HG03457 (cell line): Measurements from ENCODE around the gene WDR54.
A peak's percentile ranks its signal among the peaks of the same experiment; 100 is the strongest.

ENCODE experiments used
- ATAC-seq: cut with Tn5 transposase; IDR thresholded peaks from one replicate; pipeline ENCODE4 v1.9.1; 2021; ENCODE audit warnings: moderate number of reproducible peaks; ENCODE audit not compliant: unreplicated experiment

Gene WDR54, protein sequence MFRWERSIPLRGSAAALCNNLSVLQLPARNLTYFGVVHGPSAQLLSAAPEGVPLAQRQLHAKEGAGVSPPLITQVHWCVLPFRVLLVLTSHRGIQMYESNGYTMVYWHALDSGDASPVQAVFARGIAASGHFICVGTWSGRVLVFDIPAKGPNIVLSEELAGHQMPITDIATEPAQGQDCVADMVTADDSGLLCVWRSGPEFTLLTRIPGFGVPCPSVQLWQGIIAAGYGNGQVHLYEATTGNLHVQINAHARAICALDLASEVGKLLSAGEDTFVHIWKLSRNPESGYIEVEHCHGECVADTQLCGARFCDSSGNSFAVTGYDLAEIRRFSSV

GRCh38 chr2:74421221-74421870, at the start of gene WDR54, which contains the start of gene C2orf81:
TSS of gene WDR54 (plus strand) at chr2:74421730. CDS start at chr2:74422154, 424 bp downstream.
TSS of gene C2orf81 (minus strand) at chr2:74421619. CDS start at chr2:74421560, 59 bp downstream.
- ATAC-seq, result peak; percentile 80

DNA sequence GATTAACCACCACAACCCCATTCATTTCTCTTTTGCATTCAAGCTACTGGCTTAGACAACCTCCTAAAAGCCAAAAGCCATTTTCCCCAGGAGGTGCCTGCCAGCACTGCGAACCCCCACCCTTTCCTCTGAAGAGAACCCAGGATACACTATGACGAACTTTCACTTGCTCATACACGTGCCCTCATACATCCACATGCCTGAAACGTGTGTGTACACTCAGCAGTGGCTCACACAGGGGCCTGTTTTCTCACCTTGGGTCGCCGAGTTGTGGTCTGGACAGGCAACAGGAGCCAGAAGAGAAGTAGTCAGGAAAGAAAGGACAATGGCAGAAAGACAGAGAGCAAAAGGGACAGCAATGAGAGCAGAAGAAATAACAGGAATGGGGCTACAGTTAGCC, 48.9 kb upstream of the WDR54 start:
- no peak for ATAC-seq

DNA sequence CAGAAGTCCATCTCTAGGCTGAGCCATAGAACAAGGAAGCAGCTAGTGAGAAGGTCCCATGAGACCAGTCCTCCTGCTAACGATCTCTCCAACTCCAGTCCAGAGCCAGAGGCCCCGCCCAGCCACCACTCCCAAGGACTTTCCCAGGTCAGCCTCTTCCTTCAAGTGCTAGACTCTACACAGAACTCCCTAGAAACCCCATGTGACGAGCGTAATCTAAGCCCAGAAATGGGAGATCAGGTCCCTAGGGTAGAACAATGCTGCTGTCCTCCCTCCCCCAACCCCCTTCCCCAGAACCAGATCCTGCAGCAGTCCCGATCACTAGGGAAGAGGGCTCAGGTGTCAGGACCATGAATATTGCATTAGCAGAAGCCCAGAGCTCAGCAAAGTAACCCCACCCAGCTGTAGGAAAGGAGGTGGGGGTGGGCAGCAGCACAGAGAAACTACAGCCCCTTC, 48.3 kb upstream of the WDR54 start:
- no peak for ATAC-seq

DNA sequence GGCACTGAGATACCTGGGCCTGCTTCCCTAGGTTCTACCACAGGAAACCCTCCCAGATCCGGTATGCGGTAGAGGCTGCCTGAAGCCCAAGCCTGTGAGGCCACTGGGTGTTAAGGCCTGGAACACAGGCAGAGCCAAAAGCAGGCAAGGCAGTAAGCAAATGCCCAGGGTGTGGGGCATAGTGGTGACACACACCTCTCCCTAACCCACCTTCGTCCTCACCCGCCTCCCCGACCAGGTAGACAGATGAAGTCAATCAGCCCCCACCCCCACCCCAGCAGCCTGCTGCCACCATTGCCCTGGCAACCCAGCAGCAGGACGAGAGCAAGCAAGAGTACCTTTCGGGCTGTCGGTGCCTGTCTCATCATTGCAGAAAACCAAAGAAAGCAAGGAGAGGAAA, 47.5 kb upstream of the WDR54 start:
- ATAC-seq, result no peak

DNA sequence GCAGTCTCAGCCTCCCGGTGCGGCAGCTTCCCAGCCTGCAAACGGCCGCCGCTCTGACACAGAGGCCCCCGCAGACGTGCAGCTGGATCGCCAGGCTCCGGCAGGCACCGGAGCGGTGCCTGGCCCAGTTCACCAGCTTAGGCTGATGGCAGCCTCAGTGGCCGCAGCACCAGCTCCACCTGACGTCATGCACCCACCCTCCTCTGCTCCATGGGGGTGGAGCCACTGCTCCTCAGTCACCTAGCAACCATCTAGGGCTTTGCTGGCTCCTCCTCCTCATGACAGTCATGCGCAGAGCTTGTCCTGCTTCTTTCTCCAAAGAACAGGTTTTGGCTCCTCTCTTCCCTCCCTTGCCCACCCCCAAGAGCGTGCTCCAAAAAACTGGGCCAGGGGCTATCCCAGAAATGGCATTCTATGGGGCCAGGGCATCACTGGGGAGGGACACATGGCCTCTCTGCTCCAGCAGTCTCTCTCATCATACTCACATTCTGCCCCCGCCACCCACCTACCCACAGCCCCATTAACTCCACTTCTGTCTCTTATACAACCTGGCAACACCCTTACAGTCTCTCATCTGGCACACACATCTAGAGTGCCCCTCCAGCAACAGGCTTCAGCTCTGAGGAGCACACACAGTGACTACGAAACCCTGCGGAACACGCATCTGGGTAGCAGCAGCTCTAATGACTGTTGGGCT, 46.9 kb upstream of the WDR54 start:
- no peak for ATAC-seq

GRCh38 chr2:74375838-74376237, 45.7 kb upstream of the WDR54 start:
- no peak for ATAC-seq

- no peak for ATAC-seq
Measured at GRCh38 chr2:74378007-74378406, 43.5 kb upstream of the WDR54 start.

GRCh38 chr2:74379851-74380789, 41.4 kb upstream of the WDR54 start, which contains the start of gene DCTN1:
TSS of gene DCTN1 (minus strand) at chr2:74380311. CDS start at chr2:74380037, 274 bp downstream.
- ATAC-seq, result no peak

- ATAC-seq, result no peak
Measured at GRCh38 chr2:74381751-74382150, 39.8 kb upstream of the WDR54 start.

DNA sequence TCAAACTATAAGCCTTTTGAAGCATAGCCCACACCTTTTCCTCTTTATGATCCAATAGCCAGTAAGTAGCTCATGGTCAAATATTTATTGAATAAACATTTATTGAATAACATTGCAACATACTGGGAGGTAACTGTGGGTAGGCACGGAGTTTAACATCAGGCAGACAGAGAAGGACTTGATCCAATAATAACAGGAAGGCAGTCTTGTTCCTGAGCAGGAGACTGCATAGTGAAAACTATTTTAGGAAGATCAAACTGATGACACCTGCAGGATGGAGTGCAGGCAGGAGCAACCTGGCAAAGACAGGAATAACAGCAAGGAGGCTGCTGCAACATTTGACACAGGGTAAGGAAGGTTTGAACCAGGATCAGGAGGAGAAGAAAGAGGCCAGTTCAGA, 38.3 kb upstream of the WDR54 start:
- no peak for ATAC-seq

DNA sequence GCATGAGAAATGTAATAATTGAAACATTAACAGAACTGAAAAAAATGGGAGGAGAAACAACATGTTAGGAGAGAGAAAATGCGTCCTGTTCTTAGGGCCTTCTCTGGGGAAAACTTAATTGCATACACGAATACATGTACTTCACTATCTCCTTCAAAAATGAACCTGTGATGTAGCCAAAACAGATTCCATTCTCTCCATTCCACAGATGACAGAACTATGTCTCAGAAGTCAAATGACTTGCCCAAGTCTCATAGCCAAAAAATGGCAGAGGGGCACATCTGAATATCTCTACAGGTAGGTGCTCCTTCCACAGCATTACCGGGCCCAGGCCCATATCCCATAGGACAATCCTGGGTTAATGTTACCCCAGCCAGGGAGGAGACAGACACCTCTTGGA, 37.5 kb upstream of the WDR54 start:
- ATAC-seq, result no peak

- no peak for ATAC-seq
Measured at GRCh38 chr2:74385396-74385795, 36.1 kb upstream of the WDR54 start.

GRCh38 chr2:74387346-74387745, 34.2 kb upstream of the WDR54 start:
- no peak for ATAC-seq

- no peak for ATAC-seq
Measured at GRCh38 chr2:74390606-74391005, 30.9 kb upstream of the WDR54 start.

- no peak for ATAC-seq
Measured at GRCh38 chr2:74391209-74391579, 30.3 kb upstream of the WDR54 start.

- ATAC-seq, result no peak
Measured at GRCh38 chr2:74391580-74392448, 29.7 kb upstream of the WDR54 start.

DNA sequence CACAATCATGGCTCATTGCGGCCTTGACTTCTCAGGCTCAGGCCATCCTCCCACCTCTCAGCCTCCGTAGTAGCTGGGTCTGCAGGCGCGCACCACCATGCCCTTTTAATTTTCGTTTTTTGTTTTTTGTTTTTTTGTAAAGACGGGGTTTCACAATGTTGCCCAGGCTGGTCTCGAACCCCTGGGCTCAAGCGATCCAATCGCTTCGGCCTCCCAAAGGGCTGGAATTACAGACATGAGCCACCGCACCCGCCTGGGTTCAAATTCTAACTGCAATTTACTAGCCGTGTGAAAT, 29.1 kb upstream of the WDR54 start:
- ATAC-seq, result no peak

- ATAC-seq, result no peak
Measured at GRCh38 chr2:74393525-74393924, 28.0 kb upstream of the WDR54 start.

DNA sequence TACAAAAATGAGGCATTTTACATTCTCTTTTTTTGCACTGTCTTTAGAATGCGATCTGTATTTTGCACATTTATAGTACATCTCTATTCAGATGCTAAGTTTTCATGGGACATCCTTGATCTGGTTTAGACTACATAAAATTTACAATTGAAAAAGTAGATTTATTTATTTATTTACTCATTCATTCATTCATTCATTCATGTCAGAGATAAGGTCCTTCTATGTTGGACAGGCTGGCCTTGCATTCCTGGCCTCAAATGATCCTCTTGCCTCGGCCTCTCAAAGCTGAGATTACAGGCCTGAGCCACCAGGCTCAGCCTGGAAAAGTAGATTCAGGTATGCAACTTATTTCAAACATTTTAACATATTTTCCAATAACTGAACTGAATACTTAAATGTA, 25.4 kb upstream of the WDR54 start:
- no peak for ATAC-seq

DNA sequence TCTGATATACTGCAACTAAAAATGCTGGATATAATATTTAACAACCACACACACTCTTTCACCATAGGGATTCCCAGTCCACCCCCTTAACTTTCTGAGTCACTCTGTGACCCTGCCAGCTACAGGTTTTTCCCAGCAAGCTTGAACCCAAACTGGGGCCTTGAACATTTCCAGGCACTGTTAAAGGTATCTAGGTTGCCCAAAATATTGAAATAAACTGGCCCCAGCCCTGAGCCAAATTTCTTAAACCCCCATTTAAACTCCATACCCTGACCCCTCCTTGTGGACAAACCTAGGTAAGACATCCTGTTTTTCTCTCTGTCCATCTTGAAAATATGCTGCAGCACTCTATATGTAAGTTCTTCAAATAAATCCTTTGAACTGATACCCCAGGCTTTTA, 21.7 kb upstream of the WDR54 start:
- ATAC-seq, result no peak
